Activated CD4-positive, CD25-positive, alpha-beta regulatory T cell (primary cell): ENCODE data around the gene LRMDA.
"Not testable (repeated sequence)": the region's sequence is repeated elsewhere in the genome, so short reads cannot be mapped to it uniquely, and the experiment has no call there.

Source experiments
- DNase-seq, 4 experiments: peaks; one replicate each; lab custom pipeline; 2025; lab: John Stamatoyannopoulos, UW

Gene LRMDA

GRCh38 chr10:76554033-76554408 is 1122.6 kb downstream of the LRMDA start:
- DNase-seq: no peak

GRCh38 chr10:76554478-76554877 is 1123.1 kb downstream of the LRMDA start:
- no peak for DNase-seq

- DNase-seq: no peak
These were observed 1123.7 kb downstream of the LRMDA start for GRCh38 chr10:76555067-76555670.

- no peak for DNase-seq
These were observed 1125.9 kb downstream of the LRMDA start for GRCh38 chr10:76557366-76557765.

GRCh38 chr10:76558586-76558985 is 1127.2 kb downstream of the LRMDA start:
- DNase-seq: no peak

- DNase-seq: no peak
These were observed 1127.8 kb downstream of the LRMDA start for GRCh38 chr10:76558996-76559891.

- DNase-seq: no peak
These were observed 1128.4 kb downstream of the LRMDA start for GRCh38 chr10:76559892-76560220.

GRCh38 chr10:76560338-76560737 is 1128.9 kb downstream of the LRMDA start:
- no peak for DNase-seq

GRCh38 chr10:76563286-76563685 is 1131.9 kb downstream of the LRMDA start:
- no peak for DNase-seq

- no peak for DNase-seq
These were observed 1140.6 kb downstream of the LRMDA start for GRCh38 chr10:76572021-76572420.

GRCh38 chr10:76576276-76576962 is 1145.0 kb downstream of the LRMDA start:
- DNase-seq: no peak

- DNase-seq: no peak
These were observed 1146.0 kb downstream of the LRMDA start for GRCh38 chr10:76577455-76577854.

GRCh38 chr10:76581506-76582256 is 1150.3 kb downstream of the LRMDA start:
- no peak for DNase-seq

- no peak for DNase-seq
These were observed 1151.1 kb downstream of the LRMDA start for GRCh38 chr10:76582531-76582930.

- no peak for DNase-seq
These were observed 1152.3 kb downstream of the LRMDA start for GRCh38 chr10:76583711-76584161.

- not testable (repeated sequence) for DNase-seq
These were observed 1153.0 kb downstream of the LRMDA start for GRCh38 chr10:76584466-76584865.
